Stimulated activated naive CD4-positive, alpha-beta T cell treated with Interleukin-2 at 50 U/mL for 16 hours (primary cell): Measurements from ENCODE around the gene AGRN.
"Not testable (repeated sequence)": the region's sequence is repeated elsewhere in the genome, so short reads cannot be mapped to it uniquely, and the experiment has no call there.

Source experiments
- DNase-seq: peaks from one replicate; lab custom pipeline; 2025; lab: John Stamatoyannopoulos, UW

Gene AGRN

GRCh38 chr1:1021010-1021919 is 1.3 kb downstream of the AGRN start:
- DNase-seq, result no peak

GRCh38 chr1:1021920-1022259 is 2.0 kb downstream of the AGRN start:
- no peak for DNase-seq

- DNase-seq, result no peak
Observed at GRCh38 chr1:1022302-1023009, 2.5 kb downstream of the AGRN start.

- no peak for DNase-seq
Observed at GRCh38 chr1:1023700-1024099, 3.8 kb downstream of the AGRN start.

GRCh38 chr1:1024149-1024770 is 4.3 kb downstream of the AGRN start:
- no peak for DNase-seq

- no peak for DNase-seq
Observed at GRCh38 chr1:1024771-1025699, 5.1 kb downstream of the AGRN start.

- no peak for DNase-seq
Observed at GRCh38 chr1:1025730-1026129, 5.8 kb downstream of the AGRN start.

GRCh38 chr1:1026599-1027413 is 6.9 kb downstream of the AGRN start:
- DNase-seq, result no peak

GRCh38 chr1:1027791-1028190 is 7.9 kb downstream of the AGRN start:
- DNase-seq, result no peak

- not testable (repeated sequence) for DNase-seq
Observed at GRCh38 chr1:1030867-1031658, 11.1 kb downstream of the AGRN start.

GRCh38 chr1:1031659-1032235 is 11.8 kb downstream of the AGRN start:
- no peak for DNase-seq

GRCh38 chr1:1032424-1032823 is 12.5 kb downstream of the AGRN start:
- no peak for DNase-seq

- DNase-seq, result peak; percentile 84
Observed at GRCh38 chr1:1033009-1033587, 13.2 kb downstream of the AGRN start.

- no peak for DNase-seq
Observed at GRCh38 chr1:1033731-1034438, 14.0 kb downstream of the AGRN start.

GRCh38 chr1:1034439-1034781 is 14.5 kb downstream of the AGRN start:
- no peak for DNase-seq

GRCh38 chr1:1035291-1035943 is 15.5 kb downstream of the AGRN start:
- DNase-seq, result no peak

- DNase-seq, result no peak
Observed at GRCh38 chr1:1037366-1038327, 17.7 kb downstream of the AGRN start.
